Neural progenitor cell (in vitro differentiated cells): ENCODE results near the gene OR10C1.

Source experiments
- EZH2 ChIP-seq: fragments of 200-600 bp; sonication (generic); IDR thresholded peaks from 2 replicates; pipeline ENCODE4 v1.6.1; 2017; ENCODE audit warnings: antibody characterized with exemption, mild to moderate bottlenecking, moderate library complexity
- EZH2phosphoT487 ChIP-seq: fragments of 200-600 bp; sonication (generic); IDR thresholded peaks from 2 replicates; pipeline ENCODE4 v1.6.1; 2017; ENCODE audit warnings: antibody characterized with exemption
- TF ChIP-seq, protein P1 (sequence below): fragments of 200-600 bp; sonication (generic); IDR thresholded peaks from 2 replicates; pipeline ENCODE4 v1.5.1; 2017; ENCODE audit warnings: antibody characterized with exemption, mild to moderate bottlenecking

DNA sequence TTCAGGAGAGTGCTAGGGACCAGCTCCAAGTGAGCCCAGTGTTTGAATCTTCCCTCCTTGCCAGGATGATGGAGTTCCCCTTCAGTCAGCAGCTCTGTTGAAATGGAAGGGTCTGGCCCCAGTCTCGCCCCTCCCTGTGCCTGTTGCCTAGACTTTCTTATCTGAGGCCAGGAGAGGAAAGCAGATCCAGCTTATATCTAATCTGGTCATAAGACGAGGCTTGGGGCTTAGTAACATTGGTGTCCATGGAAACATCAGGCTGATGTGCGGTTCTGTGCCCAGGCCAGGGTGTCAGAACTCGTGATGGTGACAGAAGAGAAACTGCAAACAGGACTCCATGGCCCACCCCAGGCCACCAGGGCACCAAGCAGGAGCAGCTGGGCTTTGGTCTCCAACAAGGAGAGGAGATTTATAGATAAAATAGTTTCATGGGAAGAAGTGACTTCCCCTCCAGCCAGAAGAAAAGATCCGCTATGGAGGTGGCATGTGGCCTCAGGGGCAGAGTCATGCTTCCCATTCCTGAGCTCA is 38.9 kb downstream of the OR10C1 start:
- TF ChIP-seq, protein P1, sequence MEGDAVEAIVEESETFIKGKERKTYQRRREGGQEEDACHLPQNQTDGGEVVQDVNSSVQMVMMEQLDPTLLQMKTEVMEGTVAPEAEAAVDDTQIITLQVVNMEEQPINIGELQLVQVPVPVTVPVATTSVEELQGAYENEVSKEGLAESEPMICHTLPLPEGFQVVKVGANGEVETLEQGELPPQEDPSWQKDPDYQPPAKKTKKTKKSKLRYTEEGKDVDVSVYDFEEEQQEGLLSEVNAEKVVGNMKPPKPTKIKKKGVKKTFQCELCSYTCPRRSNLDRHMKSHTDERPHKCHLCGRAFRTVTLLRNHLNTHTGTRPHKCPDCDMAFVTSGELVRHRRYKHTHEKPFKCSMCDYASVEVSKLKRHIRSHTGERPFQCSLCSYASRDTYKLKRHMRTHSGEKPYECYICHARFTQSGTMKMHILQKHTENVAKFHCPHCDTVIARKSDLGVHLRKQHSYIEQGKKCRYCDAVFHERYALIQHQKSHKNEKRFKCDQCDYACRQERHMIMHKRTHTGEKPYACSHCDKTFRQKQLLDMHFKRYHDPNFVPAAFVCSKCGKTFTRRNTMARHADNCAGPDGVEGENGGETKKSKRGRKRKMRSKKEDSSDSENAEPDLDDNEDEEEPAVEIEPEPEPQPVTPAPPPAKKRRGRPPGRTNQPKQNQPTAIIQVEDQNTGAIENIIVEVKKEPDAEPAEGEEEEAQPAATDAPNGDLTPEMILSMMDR, result no peak
- TF ChIP-seq EZH2 (no peak), EZH2phosphoT487 (no peak)
